GM21717 (cell line): Measurements from ENCODE around the gene CAPN3.

Experiments
- ATAC-seq: cut with Tn5 transposase; IDR thresholded peaks from one replicate; pipeline ENCODE4 v1.9.1; 2021; ENCODE audit warnings: mild to moderate bottlenecking, moderate library complexity; ENCODE audit not compliant: unreplicated experiment

CAPN3 gene

DNA sequence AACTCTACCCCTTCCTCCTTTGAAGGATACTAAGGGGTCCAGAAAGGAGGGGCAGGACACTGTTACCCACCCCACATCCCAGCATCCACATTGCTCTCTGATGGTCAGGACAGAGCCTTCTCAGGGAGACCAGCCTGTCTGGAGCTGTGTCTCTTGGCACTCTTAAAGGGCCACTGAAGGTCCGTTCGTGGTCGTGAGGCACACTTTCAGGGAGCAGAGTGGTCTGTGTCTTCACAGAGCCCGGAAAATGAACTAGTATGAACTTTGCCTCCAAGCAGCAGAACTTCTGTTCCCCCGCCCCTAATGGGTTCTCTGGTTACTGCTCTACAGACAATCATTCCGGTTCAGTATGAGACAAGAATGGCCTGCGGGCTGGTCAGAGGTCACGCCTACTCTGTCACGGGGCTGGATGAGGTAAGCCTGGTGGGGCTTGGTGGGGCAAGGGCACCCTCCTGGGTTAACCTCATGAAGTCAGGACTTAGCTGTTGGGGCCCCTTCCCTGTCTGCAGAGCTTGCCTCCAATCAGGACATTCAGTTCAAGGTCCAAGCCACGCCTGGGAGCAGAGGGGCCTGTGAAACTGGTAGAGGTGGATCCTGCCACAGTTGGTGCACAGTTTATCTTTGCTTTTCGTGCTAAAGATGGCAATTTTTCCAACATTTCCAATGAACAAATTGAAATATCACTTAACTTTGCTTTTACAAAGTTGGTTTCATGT lies 33.2 kb downstream of the CAPN3 start:
- ATAC-seq: no peak

GRCh38 chr15:42394106-42394505 lies 34.8 kb downstream of the CAPN3 start:
- no peak for ATAC-seq

GRCh38 chr15:42395838-42396237 lies 36.5 kb downstream of the CAPN3 start:
- ATAC-seq: no peak

GRCh38 chr15:42401544-42402454 lies 42.5 kb downstream of the CAPN3 start:
- no peak for ATAC-seq

DNA sequence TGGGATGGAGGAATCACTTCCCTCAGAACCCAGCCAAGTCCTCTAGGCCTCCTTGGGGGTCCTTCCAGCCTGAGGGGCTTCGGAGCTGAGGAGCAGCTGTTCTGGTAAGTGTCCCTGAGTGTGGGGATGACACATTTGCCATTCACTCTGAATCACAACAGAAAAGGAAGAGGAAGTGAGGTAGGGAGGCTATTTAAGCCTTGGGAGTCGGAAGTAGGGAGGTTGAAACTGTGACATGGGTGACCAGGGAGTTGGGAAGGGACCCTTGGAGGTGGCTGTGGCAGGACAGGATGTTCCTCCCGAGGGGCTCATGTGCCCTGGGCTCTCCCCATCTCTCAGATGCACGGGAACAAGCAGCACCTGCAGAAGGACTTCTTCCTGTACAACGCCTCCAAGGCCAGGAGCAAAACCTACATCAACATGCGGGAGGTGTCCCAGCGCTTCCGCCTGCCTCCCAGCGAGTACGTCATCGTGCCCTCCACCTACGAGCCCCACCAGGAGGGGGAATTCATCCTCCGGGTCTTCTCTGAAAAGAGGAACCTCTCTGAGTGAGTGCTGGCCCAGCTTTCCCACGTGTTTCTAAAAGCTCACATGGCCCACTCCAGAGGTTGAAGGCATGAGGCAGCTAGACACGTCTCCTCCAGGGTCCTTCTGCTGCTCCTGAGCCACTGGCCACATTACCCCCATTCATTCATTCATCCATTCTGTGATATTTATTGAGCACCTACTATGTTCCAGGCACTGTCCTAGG lies 43.3 kb downstream of the CAPN3 start:
- no peak for ATAC-seq

DNA sequence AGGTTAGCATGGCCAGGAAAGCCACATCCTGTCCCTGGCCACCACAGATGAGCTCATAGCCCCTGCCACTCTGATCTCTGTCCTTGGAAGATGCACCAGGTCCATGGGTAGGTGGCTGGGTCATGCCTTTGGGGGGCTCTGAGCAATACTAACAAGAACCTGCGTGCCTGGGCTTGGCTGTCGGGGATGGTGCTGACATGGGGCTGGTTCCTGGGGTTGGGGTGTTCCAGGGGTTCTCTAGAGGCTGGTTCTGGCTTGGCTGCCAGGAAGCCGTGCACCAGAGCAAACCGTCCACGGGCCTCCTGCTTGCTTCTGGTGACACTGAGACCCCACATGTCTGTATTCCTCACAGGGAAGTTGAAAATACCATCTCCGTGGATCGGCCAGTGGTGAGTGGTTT lies 44.1 kb downstream of the CAPN3 start:
- no peak for ATAC-seq

DNA sequence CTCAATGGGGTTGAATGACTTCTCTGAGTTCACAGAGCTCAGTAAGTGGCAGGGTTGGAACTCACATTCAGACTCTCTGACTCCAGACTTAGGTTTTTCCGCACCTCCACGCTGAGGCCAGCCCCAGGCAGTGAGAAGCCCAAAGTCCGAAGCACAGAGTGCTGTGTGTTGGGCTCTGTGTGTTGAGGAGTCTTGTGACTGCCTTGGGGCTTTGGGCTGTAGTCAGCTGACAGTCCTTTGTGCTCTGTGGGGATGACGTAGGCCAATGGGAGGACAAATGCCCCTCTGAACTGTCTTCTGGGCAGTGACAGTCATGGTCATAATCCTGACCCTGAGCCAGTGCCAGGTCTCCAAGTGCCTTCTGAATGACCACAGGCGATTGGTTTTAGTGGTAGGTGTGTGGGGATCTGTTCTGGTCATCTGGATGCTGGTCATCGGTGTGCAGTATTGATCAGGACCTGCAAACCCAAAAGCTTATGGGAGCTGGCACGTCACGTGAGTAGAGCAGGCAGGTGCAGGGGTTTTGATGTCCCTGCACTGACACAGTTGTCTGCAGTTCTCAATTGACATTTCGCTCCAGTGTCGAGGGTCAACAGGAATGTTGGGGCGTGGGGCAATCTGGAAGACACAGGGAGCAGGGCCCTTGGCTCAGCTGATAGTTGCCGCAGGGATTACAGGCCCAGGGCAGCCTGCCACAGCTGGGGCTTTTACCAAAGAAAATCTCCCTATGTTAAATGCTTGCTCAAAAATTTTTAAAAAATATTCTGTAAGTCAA lies 45.3 kb downstream of the CAPN3 start:
- ATAC-seq: no peak

DNA sequence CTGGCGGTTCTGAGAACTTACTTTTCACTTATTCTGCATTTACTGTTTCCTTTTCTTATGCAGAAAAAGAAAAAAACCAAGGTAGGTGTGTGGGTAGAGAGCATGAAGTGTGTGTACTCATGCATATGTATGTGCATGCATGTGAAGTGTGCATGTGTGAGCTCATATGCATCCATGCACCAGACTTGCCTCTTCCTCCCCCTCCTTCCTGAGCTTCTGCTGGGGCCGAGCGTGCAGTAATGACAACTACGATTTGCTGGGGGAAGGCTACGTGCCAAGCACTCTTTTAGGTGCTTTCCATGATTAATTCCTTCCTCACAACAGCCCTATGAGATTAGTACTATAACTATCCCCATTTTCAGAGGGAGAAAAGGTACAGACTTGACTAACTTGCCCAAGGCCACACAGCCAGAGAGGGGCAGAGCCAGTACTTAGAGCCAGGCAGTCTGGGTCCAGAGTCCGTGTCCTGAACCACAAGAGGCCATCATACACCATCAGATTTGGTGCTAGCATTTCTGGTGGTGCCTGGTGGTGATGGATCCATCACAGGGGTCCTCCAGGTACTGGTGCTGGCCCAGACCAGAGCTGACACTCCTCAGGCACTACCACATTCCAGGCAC lies 46.7 kb downstream of the CAPN3 start:
- no peak for ATAC-seq

DNA sequence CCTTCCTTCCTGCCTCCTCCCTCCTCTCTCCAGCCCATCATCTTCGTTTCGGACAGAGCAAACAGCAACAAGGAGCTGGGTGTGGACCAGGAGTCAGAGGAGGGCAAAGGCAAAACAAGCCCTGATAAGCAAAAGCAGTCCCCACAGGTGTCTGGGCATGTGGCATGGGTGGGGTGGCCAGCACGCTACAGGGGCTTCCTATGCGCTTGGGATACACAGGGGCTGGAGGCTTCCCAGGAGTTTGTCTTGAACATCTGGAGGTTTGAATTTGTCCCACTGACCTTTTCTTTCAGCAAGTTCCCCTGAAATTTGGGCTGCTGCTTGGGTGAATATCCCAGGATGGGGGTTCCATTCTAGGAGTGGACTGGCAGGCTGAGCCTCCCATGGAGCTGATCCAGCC lies 48.9 kb downstream of the CAPN3 start:
- no peak for ATAC-seq

DNA sequence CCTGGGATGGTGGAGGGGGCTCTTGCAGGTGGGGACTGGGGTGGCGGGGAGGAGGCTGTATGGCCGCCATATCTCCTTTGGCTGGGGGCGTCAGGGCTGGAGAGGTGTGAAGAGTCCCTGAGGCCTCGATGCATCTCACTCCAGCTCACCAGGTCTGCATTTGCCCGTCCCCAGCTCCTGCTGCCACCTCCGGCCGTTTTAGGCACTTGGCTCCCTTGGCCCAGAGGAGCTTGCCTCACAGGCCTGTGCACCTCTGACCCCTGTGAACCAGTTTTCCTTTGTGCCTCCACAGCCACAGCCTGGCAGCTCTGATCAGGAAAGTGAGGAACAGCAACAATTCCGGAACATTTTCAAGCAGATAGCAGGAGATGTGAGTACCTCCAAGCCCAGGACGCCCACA lies 49.7 kb downstream of the CAPN3 start:
- ATAC-seq: no peak

GRCh38 chr15:42411884-42412283 lies 52.6 kb downstream of the CAPN3 start:
- no peak for ATAC-seq

DNA sequence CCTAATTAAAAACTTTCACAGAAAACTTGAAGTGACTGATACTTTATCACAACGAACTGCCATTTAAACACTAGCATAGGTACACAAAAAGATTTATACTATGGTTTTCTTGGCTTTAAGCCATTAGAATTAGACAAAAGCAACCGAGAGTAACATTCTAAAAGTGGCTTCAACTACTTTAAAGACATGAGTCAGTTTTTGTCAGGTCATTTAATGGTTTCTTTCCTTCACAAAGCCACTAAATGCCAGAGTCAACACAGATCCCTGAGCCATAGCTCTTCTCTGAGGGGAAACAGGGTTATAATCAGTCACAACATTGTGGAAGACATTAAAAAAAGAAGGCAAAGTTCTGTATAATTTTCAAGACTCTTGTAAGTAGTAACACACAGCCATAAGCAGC lies 54.6 kb downstream of the CAPN3 start:
- ATAC-seq: no peak

DNA sequence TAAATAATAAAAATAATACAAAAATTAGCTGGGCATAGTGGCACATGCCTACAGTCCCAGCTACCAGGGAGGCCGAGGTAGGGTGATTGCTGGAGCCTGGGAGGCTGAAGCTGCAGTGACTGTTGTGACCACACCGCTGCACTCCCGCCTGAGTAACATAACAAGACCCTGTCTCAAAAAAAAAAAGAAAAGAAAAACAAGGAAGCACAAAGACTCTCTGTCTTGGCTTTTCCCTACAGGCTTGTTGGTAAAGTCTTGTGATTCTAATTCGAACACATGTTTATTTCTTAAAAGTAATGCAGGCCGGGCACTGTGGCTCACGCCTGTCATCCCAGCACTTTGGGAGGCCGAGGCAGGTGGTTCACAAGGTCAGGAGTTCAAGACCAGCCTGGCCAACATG lies 60.1 kb downstream of the CAPN3 start:
- no peak for ATAC-seq

- ATAC-seq: no peak
Measured at GRCh38 chr15:42421376-42421775, 62.1 kb downstream of the CAPN3 start.

DNA sequence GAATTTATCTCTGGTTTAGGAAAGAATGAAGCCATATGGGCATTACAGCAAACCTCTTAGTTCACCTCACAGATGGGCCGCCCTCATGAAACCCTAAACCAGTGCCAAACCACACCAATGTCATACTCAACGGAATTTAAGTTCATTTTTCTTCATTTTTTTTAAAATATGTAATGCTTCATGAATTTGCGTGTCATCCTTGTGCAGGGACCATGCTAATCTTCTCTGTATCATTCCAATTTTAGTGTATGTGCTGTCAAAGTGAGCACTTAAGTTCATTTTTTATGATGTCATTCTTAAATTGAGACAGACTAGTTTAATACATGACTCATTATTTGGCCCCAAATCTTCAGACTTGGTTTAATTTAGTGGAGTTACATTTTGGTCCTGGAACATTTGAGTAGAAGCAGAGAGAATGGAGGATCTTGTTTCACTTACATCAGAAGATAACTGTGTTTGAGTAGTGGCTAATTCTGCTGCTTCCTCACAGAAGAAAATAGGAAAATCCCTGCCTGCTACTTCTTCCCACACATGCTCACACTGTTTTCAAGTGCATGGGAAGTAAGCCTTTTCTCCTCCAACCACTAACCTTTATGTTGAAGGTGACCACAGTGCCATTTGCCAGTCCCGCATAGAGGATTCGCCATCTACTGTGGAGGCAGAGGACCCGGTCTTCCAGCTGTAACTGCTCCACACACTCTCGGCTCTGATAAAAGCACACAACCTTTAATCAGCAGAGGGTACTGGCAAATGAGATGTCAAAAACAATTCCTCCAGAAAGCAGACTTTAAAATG lies 68.3 kb downstream of the CAPN3 start:
- ATAC-seq: no peak

DNA sequence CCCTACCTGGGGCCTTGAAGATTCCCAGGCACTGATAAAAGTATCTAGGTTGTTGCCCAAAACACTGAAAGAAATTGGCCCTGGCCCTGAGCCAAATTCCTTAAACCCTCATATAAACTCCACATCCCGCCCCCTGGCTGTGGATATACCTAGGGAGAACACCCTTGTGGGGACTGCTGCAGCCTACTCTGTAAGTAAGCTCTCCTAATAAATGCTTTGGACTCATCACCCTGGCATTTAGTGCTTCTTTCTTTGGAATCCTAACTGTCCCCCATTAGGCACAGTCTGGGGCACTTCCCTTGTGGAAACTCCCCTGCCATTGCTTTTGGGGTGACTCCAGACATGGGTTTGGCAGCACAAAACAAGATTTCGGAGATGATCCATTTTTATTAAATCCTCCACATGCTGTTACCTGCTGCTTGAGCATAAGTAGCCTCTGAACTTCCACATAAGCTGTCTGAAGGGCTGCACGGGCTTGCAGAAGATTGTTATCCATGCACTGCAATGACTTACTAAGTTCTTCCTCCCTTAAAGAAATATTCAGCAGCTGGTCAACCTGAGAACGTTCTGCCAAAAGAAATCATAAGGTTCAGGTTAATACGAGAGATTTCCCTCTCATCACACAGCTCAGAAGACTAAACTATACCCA lies 85.2 kb downstream of the CAPN3 start:
- ATAC-seq: no peak

DNA sequence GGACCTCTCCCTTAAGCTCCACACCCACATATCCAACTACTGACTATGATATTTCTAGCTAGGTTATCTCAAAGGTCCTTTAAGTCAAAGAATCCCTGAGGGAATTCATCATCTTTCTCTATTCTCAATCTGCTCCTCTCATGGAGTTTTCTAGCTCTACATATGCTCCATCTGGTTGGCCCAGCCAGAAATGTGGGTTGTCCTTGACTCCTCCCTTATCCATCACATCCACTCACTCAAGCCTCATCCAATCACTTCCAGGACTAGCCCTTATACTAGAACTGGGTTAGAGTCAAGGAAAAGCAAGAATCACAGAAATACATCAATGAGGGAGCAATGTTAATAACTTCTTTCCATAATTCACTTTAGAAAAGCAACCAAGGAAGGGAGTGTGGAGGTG lies 86.2 kb downstream of the CAPN3 start:
- ATAC-seq: no peak

DNA sequence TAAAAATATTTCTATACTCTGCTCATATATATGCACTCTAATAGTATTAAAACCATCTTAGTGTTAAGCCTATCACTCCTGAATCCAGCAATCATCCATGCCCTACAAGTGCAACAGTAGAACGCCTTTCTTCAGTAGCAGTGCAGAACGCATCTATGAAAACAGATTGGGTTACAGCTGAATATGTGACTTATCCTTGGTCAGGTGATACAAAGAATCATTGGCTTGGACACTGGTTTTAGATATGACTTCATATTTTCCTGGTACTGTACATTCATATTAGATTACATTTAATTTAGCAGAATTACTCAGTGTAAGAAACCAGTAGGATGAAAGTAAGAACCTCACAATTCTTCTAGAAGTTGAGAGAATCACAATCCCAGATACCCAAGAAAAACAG lies 88.3 kb downstream of the CAPN3 start:
- ATAC-seq: no peak

DNA sequence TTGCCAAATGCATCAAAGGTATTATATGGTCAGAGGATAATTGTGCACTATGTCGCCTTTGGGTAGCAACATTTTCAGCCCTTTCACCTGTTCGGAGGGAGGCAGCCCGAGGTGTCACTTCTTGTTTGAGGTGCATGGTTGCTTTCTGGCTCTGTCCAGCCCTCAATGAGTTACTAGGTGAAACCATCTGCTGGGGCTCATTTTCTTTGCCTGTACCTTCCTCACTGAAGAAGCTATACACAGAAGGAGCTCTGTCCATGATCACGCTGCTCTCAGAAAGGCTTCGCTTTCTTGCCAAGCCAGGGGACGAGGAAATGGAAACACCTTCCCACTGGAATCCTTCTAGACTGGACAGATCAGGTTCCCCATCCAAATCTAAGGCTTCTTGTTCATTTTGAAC lies 89.0 kb downstream of the CAPN3 start:
- no peak for ATAC-seq
